ENCODE measurements around the gene KCNN3. TPM values are rescaled to one million over a fixed set of nuclear protein-coding genes. Genes with fewer than 3 reads are reported as not detected.

Gene KCNN3
- total RNA-seq, 1 experiment from 2014 or later = 0.72 TPM

- DNase-seq (ENCODE audit: low read depth) = no peak
These were observed 28.7 kb downstream of the KCNN3 start for GRCh38 chr1:154841384-154841783.

DNA sequence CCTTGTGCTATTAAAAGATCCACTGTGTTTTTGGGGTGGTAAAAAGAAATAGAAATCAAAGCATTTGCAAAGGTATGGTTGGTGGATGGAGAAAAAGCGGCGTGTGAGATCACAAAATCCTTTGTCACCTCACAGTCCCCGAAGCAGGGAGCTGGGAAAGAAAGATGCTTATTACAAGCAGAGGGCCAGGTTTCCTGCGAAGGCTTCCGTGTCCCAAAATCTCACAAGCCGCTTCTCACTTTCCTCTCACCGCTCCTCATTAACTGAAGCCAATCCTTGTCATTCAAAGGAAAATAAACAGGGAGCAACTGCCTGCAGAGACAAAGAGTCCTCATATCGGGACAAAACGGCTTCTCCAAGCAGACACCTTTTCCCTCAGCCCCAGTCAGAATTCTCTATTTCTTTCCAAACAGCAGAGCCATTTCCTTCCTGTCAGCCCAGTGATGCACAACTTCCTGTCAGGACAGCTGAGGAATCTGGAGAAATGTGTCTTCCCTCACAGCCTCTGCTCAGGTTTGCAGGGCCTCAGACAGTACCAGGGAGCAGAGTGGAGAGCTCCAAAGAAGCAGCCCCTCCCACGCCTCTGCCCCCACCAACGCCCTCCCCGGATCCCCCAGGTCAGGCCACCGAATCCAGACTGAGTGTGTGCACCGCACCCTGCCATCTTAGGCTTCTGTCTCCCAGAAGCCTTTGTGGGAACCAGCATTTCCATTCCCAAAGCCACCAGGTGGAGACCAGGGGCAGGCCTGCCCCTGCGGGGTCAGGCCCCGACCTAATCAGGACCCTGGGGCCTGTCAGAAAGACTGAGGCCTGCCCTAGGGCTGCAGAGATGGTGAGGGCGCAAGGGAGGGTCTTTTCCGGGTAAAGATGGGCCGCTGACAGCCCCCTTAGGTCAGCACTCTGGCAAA is 29.6 kb downstream of the KCNN3 start:
- DNase-seq (ENCODE audit: low read depth) = no peak

- DNase-seq (ENCODE audit: low read depth) = no peak
These were observed 30.4 kb downstream of the KCNN3 start for GRCh38 chr1:154839691-154840090.

DNA sequence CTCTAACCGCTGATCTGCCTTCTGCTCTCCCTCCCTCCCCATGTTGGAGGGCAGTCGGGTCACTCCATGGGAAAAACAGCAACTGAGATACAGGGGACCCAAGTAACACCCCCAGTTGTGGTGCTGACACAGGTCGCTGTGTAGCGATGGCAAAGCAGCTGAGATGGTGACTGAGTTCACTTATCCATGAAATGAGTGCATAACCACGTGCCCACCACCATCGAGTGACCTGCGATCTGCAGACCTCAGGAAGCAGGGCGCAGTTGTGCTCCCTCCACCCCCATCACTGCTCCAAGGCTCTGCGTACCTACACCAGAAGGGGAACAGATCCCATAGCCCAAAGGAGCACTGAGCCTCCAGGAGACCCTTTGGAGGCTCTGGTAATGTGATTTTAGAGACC is 31.1 kb downstream of the KCNN3 start:
- no peak for DNase-seq (ENCODE audit: low read depth)

- no peak for DNase-seq (ENCODE audit: low read depth)
These were observed 31.6 kb downstream of the KCNN3 start for GRCh38 chr1:154838461-154838860.

DNA sequence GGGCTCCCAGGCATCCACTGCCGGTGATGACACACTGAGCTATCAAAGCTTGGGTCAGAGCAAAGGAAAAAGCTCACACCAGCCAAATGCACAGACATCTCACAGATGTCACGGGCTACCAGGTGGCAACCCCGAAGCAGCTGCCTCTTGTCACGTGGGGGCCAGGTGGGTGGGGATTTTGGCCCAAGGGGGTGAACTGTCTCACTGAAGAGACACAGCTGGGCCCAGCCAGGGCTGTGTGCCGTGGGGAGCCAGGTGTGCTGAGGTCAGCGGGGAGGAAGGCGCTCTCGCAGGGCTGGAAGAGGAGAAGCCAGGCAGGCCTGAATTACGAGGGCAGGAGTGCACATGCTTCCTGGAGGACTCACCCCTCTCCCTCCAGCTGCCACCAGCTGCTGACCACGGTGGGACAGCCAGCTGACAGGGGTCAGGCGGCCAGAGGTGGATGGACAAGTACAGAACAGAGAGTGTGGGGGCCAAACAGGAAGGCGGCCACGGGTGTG is 32.4 kb downstream of the KCNN3 start:
- DNase-seq (ENCODE audit: low read depth) = no peak

GRCh38 chr1:154837034-154837671 is 32.9 kb downstream of the KCNN3 start:
- DNase-seq (ENCODE audit: low read depth) = no peak

DNA sequence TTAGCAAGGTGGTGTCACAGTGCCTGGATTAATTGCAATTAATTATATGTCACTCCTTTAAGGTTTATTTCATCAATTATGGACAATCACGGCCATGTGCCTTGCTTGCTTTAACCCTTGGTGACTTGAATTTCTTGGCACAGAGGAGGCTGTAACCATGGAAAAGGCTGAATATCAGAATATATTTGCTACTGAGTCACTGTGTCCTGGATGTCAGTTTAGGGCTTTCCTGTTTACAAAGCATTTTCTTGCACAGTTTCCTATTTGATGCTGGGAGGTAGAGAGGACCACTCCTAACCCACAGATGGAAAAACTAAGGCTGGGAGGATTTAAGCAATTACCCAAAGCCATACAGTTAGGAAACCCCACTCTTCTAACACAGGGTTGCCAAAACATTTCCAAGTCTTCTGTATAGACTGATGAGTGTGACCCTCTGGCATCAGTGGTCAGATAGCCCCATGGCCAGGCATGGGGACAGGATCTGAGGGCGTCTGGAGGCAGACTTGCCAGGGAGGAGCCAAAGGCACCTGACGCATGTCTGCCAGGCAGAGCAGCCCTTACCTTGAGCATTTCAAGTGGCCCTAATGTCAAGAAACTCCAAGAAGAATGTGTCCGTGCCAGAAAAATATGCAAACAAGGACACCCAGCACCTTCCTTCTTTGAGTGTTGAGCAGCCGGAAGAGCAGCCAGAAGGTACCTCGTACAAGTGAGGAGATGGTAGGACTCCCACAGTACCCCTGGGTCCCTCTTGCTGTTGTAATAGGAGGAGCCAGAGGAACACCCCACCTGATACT is 34.4 kb downstream of the KCNN3 start:
- no peak for DNase-seq (ENCODE audit: low read depth)

DNA sequence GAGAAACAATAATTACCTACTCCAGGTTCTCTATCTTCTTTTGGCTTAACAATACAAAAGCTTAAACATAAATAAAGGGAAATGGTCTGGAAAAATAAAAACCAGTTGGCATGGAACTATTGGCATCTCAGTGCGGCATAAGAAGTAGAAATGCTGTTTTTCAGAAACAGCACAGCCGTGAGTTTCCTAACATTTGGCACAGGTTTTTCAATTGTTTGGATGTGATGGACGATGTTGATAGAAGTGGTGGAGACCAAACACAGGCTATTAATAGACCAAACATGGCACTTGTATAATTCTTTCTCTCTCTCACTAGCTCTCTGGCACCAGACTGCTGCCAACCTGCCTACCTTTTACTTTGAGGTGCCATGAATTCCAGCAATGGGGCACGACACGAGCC is 36.2 kb downstream of the KCNN3 start:
- DNase-seq (ENCODE audit: low read depth) = no peak

- DNase-seq (ENCODE audit: low read depth) = no peak
These were observed 36.9 kb downstream of the KCNN3 start for GRCh38 chr1:154833209-154833608.

DNA sequence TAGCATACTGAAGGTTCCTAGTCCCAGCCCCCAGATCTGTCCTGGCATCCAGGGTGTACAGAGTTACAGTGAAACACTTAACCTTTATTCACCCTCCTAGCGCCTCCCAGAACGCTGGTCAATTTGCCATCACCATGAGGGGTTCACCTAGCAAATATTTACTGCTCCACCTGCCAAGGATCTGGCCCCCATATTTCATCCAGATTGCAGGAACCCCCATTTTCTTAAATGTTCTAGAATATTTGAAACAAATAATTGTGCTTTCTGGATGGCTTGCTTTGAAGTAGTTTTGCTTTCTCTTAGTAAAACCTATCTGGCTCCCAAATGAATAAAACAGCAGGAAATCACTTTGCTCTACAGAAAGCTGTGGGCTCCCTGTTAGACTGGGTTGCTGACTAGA is 37.7 kb downstream of the KCNN3 start:
- no peak for DNase-seq (ENCODE audit: low read depth)

DNA sequence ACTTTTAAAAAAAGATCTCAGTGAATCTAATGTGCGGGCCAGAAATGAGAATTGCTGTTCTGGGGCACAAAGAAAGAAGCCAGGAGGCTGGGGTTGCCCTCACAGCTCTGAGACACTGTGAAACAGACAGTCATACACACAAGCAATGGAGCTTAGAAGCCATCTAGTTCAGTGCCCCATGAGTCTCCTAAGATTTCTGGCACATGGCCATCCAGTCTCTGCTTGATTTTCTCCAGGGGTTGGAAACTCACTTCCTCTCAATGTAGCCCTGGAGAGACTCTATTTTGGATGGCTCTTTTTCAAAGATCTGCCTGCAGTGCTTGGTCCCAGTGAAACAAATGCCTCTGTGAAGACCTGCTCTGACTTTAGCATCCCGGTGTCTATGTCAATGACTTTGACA is 38.6 kb downstream of the KCNN3 start:
- no peak for DNase-seq (ENCODE audit: low read depth)

GRCh38 chr1:154829062-154829461 is 41.0 kb downstream of the KCNN3 start:
- DNase-seq (ENCODE audit: low read depth) = no peak

DNA sequence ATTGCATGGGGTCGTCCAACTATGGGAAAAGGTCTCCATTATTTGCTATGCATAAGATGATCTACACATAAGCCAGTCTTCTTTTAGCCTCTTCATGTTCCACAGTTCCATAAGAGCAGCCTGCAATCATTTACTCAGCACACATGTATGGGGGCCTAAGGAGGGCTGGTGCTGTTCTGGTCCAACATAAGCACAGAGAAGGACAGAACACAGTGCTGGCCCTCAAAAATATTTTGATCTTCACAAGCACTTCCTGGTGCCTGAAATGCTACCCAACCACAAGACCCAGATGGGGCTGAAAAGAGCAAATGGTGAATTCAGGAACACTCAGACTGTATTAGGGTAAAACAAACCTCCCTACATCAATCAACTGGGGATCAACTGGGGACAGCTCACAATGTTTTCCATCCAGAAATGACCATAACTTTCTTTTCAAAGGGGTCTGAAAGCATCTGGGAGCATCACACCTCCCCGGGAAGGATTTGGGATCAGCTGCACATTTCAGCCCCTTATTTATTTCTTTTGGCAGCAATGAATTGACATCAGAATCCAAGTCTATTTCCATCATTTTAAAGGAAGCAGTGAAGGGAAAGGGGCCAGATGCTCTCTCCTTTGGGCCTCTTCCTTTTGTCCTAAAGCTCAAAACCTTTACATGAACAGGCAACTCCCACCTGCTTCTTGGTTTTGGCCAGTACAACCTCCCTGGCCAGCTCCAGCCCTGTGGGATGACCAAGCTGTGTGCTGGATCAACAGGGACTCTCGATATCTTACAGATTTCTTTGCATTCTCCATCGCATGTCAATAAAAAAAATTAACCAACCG is 45.7 kb downstream of the KCNN3 start:
- no peak for DNase-seq (ENCODE audit: low read depth)

DNA sequence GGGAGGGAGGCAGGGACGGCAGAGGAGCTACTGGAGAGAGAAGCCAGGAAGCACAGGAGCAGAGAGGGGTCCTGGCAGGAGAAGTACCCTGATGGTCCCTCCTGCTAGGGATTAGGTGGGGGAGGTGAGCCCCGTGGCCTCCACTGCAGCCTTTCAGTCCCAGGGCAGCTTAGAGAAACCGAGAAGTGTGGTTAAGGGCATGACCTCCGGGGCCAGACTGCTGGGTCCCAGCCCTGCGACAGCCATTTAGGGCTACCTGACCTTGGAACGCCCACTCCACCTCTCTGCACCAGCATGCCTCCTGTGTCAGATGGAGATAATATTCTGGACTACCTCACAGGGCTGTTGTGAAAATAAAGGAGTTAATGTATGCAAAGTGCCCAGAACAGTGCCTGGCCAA is 47.4 kb downstream of the KCNN3 start:
- no peak for DNase-seq (ENCODE audit: low read depth)

- no peak for DNase-seq (ENCODE audit: low read depth)
These were observed 47.8 kb downstream of the KCNN3 start for GRCh38 chr1:154822233-154822632.

DNA sequence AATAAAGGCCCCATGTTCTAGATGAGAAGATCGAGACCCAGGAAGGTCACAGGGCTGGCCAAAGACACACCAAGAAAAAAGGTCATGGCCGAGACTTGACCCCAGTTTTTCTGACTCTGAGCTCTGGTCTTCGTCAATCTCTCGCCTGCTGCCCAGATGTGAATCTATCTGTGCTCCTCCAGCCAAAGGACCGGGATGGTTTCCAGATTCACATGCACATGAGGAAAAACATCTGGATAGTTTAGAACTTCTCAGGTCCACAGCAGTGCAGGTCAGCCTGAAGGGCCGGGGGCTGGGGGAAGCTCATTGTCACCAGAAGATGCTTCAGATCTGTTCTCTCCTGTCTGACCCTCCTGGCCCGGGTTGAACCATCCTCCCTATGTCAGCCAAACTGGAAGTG is 49.0 kb downstream of the KCNN3 start:
- DNase-seq (ENCODE audit: low read depth) = no peak

DNA sequence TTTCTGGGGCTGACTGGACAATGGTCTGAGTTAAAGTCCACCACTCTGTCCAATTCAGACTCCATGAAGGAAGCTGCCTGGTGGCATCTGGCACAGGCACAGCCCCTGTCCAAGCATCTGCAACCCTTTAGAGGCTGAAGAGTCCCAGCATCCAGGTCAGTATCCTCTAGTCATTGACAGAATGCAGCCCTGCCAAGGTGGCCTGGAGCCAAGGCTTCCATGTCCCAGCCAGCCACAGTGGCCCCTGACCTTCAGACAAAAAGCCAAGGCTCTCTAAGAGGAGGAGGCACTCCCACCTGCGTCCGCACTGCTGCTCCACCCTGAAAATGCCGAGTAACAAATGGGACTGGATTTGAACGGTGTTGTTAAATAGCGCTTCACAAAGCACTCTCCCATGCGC is 49.4 kb downstream of the KCNN3 start:
- DNase-seq (ENCODE audit: low read depth) = no peak

- DNase-seq (ENCODE audit: low read depth) = no peak
These were observed 50.2 kb downstream of the KCNN3 start for GRCh38 chr1:154819628-154820590.

DNA sequence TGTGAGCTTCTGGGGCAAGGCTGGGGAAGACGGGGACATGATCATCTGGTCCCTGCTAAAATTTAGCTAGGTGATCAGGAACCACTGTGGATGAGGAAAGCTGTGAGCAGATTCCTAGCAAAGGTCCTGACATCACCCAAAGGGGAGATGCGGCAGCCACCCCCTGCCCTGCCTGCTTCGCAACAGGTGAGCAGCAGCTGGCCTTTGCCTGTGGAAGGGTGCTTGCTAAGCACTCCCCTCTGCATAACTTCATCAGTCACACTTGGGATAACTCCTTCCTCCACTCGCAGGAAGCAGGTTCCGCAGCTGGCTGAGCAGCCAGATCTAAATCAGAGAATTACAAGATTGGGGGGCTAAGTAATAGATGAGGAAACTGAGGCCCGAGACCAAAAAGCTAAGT is 51.2 kb downstream of the KCNN3 start:
- DNase-seq (ENCODE audit: low read depth) = no peak

Measured in RPMI7951 (cell line).